ENCODE measurements around the gene FMO3.

Gene FMO3

DNA sequence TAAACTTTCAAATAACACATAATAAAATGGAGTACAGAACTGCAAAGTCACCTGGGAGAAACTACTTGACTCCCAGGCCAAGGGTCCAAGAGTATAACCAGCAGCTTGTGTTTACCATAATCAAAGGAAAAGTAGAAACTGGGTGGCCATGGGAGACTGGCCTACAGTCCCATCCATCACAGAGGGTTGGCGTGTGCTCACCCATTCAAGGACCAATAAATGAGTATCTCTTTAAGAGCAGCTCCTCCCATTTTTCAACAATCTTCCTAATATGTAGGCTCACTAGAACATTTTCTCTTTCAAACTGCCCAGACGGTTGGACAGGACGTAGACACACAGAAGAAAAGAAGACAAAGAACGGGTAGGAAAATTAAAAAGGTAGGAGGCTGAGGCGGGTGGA lies at the start of gene FMO3:
Gene FMO3, plus strand, starts transcription at position 302 of the 400 bp plus-strand sequence. CDS start 1,754 bp downstream, outside the sequence.
- TF ChIP-seq ZNF274 (IDR thresholded peaks at IDR 0.05; ENCODE audit: low read depth, low read length), result no peak

DNA sequence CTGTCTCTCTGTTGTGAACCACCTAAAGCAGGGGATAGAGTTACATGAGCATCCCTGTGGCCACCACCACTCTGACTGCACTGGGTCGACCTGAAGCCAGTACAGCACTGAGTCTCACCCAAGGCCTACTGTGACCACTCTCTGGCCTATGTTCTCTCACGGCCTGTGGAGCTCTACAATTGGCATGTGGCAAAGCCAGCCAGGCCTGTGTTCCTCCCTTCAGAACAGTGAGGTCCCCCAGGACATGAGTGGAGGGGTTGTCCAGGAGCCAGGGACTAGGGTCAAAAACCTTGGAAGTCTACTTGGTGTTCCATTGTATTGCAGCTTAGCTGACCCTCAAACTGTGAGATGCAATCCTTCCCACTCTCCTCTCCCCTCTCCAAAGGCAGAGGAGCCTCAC lies 42.7 kb upstream of the FMO3 start:
- no peak overlapping the region for H3K4me3 ChIP-seq (ENCODE audit: low read length)
- TF ChIP-seq ZNF274 (IDR thresholded peaks at IDR 0.05; ENCODE audit: low read depth, low read length), result no peak

More for the DNA sequence above, at the start of gene FMO3:
- H3K4me3 ChIP-seq (ENCODE audit: low read length), result no peak within 1 kb of the TSS

DNA sequence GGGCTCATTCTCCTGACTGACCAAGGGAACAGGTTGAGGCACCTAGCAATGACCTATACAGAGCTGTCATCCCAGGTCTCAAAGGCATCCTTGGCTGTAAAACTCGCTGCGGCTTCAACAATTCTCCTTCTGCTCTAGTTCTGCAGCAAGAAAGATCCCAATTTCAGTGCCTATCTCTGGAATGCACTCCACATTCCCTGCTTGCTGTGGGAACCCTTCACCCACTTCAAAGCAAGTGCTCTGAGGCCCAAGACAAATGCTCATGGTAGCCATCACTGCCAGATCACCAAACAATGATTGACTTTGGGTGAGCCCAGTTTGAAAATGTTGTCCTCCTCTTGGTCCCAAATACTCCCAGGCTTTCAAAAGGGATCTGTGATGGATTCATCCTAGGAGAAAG lies 37.7 kb upstream of the FMO3 start:
- no peak for TF ChIP-seq ZNF274 (IDR thresholded peaks at IDR 0.05; ENCODE audit: low read depth, low read length)

DNA sequence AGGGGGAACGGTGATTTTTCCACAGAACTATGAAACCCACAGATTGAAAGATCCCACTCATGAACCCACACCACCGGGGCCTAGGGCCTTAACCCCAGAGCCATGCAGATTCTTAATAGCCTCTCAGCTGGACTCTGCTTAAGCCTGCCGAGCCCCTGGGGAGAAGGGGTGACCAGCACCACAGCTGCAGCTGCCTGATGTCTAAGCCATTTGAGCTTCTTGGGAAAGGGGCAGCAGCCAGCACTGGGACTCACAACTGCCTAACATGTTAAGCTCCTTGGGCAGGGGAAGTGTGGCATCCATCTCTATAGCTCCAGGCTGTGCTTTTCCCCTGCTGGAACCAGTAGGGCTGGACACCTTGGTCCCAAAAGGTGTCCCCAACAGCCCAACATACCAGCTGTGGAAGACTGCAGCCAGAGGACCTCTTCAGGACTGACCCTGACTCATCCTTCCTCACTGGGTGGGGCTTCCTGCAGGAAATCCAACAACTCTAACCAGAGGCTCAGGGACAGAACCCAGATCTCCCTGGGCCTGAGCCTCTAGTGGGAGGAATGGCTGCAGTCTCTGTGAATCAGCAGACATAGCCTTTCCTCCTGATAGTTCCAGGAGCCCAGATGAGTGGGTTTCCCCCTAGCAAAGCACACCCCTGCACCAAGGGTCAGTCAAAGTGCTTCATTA lies 34.6 kb upstream of the FMO3 start:
- TF ChIP-seq ZNF274 (IDR thresholded peaks at IDR 0.05; ENCODE audit: low read depth, low read length), result no peak

More for the DNA sequence above, 37.7 kb upstream of the FMO3 start:
- H3K4me3 ChIP-seq (ENCODE audit: low read length), result no peak overlapping the region

DNA sequence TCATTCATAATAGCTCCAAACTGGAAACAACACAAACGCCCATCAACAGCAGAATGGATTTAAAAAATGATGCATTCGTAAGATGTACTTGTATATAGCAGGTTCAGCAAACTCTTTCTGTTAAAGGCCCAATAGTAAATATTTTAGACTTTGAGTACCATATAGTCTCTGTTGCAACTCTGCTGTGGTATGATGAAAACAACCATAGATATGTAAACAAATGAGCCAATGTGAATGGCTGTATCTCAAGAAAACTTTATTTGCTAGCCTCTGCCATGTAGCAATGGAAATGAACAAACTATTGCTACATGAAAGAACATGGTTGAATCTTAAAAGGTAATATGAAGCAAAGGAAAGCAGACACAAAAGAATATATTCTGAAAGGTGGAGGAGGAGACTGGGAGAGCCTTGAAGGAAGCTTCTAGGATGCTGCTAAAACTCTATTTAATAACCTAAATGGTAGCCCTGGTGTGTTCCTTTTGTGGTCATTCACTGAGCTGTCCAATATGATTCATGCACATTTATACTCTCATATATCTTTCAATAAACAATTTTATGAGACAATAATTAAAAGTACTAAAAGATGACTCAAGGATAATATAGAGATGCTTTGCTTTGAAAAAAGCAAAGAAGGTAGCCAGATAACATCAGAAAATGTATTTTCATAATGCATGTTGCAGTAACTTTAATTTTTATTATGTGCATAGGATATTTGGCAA lies 29.1 kb upstream of the FMO3 start:
- no peak overlapping the region for H3K4me3 ChIP-seq (ENCODE audit: low read length)
- no peak for TF ChIP-seq ZNF274 (IDR thresholded peaks at IDR 0.05; ENCODE audit: low read depth, low read length)

More for the DNA sequence above, 34.6 kb upstream of the FMO3 start:
- H3K4me3 ChIP-seq (ENCODE audit: low read length), result no peak overlapping the region

DNA sequence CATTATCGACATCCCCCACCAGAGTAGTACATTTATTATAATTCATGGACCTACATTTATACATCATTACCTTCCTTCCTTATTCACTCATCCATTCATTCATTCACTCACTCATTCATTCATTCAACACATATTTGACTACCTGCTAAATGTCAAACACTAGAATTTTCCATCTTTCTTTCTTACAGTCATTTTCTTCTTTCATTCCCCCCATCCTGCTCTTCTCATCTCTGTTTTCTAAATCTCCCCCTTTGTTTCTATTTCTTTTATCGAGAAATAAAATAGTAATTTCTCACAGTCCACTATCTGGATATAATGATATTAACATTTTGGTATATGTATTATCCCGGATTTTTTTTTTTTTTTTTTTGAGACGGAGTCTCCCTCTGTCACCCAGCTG lies 27.8 kb upstream of the FMO3 start:
- no peak for TF ChIP-seq ZNF274 (IDR thresholded peaks at IDR 0.05; ENCODE audit: low read depth, low read length)
- H3K4me3 ChIP-seq (ENCODE audit: low read length), result no peak overlapping the region

DNA sequence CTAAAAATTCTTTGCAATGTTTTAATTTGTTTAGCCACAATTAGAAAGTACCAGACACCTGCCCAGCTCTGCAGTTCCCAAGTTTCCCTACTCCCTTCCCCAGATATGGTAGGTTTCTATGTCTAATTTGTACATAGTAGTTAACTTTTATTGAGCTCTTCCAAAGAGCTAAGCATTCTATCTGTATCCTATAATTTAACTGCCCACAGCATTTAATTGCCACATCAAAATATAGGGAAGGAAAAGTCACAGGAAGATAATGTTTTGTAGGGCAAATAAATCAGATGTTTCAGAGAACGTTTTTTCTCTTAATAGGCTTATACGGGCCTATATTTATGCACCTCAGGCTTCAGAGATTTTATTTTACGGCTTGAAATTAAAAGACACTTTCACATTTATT lies 15.7 kb upstream of the FMO3 start:
- TF ChIP-seq ZNF274 (IDR thresholded peaks at IDR 0.05; ENCODE audit: low read depth, low read length), result no peak
- no peak overlapping the region for H3K4me3 ChIP-seq (ENCODE audit: low read length)

DNA sequence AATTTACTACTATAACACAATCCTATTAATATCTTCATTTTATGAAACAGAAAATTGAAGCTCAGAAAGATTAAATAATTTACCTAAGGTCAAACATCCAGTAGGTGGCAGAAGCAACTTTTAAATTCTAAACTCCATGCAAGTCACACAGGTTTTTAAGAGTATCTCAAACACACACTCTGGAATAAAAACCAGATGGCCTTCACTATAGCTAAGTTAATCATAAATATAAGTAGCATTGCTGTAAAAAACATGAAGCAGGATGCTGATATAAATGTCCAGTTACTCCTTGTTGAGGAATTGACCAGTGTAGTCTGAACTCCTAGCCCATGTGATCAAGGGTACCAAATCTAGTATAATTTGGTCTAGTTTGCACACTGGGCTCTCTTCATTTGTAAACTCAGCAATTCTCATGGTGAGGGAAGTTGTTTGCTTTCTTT lies 9.4 kb upstream of the FMO3 start:
- H3K4me3 ChIP-seq (ENCODE audit: low read length), result no peak overlapping the region
- TF ChIP-seq ZNF274 (IDR thresholded peaks at IDR 0.05; ENCODE audit: low read depth, low read length), result no peak

DNA sequence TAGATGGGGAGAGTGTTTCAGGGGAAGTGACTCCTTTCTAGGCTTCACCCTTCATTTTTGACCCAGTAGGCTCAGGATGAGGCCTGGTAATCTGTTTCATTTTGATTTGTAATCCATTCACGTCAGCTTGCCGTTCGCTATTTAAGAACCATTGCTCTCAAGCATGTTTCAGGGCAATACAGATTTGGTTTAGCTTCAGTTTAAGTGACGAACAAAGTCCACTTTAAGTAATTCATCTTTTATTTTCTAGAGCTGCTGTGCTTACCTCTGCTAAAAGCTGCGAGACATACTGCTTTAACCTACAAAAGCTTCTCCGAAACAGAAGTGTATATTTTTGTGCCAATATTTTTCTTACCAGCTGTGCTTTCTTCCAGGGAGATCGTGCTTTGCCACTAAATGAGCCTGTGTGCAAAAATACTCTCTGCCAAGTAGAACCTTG lies 8.9 kb upstream of the FMO3 start:
- TF ChIP-seq ZNF274 (IDR thresholded peaks at IDR 0.05; ENCODE audit: low read depth, low read length), result no peak
- H3K4me3 ChIP-seq (ENCODE audit: low read length), result no peak overlapping the region

DNA sequence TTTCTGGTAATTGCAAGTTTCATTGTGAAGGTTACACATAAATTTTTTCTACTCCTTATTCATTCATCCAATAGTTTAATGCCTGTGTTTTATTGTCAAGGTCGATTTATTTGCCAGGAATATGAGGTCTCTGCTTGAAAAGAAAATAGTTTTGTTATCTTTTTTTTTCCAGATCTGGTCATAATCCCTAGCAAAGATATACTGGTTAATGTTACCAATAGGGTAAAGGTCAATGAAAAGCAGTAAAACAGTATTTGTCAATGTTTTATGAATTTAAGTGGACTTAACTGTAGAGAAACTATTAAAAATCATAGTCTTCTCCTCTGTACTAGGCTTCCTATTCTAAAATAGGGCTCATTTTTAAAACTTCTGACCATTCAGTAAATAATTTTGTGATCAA lies 8.1 kb upstream of the FMO3 start:
- no peak for TF ChIP-seq ZNF274 (IDR thresholded peaks at IDR 0.05; ENCODE audit: low read depth, low read length)
- H3K4me3 ChIP-seq (ENCODE audit: low read length), result no peak overlapping the region

DNA sequence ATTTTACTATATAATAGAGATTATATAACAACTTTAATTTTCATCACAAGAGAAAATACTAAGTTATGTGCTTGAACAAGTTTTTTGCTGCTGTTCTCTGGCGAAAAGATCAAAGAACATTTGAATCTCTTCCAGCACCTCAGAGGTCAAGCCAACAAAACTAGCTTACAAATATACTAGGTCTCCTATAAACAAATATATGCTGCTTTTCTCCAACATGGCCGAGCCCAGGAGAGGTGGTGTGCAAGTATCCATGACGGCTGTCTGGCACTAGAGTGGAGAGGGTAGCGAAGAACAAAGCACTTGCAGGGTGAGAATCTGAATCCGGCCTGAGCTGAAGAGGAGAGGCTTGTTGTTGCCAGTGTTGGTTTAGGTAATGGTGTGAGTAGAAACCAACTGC lies 7.5 kb upstream of the FMO3 start:
- TF ChIP-seq ZNF274 (IDR thresholded peaks at IDR 0.05; ENCODE audit: low read depth, low read length), result no peak
- H3K4me3 ChIP-seq (ENCODE audit: low read length), result no peak overlapping the region

DNA sequence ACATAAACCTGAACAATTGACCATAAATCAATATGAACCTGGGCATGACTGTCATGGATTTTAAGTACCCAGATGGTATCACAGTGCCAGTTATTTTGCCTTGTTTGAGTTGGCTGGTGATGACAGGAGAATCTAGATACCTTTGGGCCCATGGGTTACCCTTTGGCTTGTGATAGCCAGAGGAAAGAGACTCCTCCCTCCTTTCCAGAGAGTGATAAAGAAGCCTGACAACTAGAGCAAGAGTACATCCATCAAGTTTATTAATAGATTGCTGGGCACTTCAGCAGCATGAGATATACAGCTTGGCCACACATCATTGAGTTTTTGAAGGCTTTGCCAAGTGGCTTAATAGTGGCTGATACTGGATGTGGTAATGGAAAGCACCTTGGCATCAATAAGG lies 6.6 kb upstream of the FMO3 start:
- no peak overlapping the region for H3K4me3 ChIP-seq (ENCODE audit: low read length)
- TF ChIP-seq ZNF274 (IDR thresholded peaks at IDR 0.05; ENCODE audit: low read depth, low read length), result no peak

DNA sequence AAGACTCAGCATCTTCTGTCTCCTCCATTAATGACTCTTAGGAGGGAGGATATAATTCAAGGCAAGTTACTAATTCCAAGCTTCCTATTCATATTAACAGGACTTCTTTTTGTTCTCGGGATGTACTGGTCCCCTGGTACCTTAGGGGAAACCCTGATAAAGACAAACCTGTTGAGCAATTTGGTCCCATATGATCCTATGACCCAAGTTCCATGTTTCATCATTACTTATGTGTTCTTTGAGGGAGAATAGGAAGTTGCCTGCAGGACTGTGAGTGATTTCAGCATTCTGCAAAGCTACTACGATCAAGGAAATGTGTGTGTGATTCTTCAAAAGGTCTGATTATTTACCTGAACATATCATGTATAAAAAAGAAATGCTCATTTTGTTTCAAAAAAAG lies 5.8 kb upstream of the FMO3 start:
- H3K4me3 ChIP-seq (ENCODE audit: low read length), result no peak overlapping the region
- TF ChIP-seq ZNF274 (IDR thresholded peaks at IDR 0.05; ENCODE audit: low read depth, low read length), result no peak

DNA sequence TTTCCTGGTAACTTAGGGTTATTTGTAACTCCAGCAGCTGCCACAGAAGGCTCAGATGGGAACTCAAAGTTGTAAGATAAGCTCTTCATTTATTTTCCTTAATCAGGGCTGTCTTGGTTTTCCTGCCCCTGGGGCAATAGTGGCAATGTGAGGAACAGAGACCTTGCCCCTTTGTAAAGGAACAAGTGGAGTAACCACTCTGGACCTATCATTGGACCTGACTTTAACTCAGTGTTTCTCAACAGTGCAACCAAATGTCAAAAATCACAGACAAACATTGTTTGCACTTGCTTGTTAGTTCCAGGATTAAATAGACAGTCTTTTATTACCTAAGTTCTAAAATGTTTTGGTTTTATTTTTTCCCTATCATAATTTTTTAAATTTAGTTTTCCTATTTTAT lies 2.8 kb upstream of the FMO3 start:
- no peak for TF ChIP-seq ZNF274 (IDR thresholded peaks at IDR 0.05; ENCODE audit: low read depth, low read length)
- H3K4me3 ChIP-seq (ENCODE audit: low read length), result no peak overlapping the region

DNA sequence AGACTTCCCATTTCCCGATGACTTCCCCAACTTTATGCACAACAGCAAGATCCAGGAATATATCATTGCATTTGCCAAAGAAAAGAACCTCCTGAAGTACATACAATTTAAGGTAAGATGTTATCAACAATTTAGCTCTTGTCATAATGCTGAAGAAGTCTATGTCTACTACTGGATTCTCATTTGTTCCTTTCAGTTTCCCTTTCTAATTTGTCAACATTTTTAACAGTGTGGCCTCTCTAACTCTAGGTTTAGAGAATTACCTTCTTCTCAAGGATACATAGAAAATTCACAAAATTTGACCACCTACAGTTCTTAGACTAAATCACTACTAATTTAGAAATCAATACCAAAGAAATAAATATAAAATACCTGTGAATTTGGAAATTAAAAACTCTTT lies 13.2 kb downstream of the FMO3 start:
- H3K4me3 ChIP-seq (ENCODE audit: low read length), result no peak overlapping the region
- TF ChIP-seq ZNF274 (IDR thresholded peaks at IDR 0.05; ENCODE audit: low read depth, low read length), result no peak

Data from GM08714 (cell line).